ENCODE measurements around the gene SPECC1.
"Not testable (repeated sequence)": the region's sequence is repeated elsewhere in the genome, so short reads cannot be mapped to it uniquely, and the experiment has no call there.

SPECC1 gene, protein sequence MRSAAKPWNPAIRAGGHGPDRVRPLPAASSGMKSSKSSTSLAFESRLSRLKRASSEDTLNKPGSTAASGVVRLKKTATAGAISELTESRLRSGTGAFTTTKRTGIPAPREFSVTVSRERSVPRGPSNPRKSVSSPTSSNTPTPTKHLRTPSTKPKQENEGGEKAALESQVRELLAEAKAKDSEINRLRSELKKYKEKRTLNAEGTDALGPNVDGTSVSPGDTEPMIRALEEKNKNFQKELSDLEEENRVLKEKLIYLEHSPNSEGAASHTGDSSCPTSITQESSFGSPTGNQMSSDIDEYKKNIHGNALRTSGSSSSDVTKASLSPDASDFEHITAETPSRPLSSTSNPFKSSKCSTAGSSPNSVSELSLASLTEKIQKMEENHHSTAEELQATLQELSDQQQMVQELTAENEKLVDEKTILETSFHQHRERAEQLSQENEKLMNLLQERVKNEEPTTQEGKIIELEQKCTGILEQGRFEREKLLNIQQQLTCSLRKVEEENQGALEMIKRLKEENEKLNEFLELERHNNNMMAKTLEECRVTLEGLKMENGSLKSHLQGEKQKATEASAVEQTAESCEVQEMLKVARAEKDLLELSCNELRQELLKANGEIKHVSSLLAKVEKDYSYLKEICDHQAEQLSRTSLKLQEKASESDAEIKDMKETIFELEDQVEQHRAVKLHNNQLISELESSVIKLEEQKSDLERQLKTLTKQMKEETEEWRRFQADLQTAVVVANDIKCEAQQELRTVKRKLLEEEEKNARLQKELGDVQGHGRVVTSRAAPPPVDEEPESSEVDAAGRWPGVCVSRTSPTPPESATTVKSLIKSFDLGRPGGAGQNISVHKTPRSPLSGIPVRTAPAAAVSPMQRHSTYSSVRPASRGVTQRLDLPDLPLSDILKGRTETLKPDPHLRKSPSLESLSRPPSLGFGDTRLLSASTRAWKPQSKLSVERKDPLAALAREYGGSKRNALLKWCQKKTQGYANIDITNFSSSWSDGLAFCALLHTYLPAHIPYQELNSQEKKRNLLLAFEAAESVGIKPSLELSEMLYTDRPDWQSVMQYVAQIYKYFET

DNA sequence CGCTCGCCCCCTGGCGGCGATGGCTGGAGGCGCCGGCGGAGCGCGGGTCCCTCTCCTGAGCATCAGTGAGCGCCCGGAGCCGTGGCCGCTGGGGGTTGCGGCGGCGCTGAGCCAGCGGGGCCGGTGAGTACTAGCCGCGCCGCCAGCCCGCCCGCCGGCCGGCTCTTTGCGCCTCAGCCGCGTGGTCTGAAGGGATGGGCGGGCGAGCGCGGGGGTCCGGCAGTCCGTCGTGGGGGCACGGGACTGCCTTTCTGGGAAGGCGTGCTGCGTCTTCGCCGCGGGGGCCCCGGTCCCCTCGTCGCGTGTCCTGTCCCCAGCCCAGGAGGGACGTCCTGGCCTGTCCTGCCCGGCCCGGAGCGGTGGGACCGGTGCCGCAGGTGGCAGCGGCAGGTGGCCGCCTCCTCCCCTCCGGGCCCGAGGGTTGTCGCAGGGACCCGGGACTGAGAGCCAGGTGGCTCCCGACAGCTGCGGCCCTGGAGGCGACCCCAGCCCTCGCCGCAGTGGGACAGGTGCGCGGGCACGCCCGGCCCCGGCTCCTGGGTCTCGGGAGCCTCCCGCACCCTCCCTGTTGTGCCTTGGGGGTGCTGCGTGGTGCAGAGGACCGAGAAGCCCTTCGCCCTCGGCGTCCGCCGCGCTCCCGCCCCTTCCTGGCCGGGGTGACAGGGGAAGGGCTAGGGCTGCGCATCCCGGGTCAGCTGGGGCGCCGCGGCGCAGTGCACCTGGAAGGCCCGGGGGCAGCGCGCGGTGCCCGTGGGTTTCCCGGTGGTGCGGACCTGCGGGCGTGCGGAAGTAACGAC, at the start of gene SPECC1:
TSS of gene SPECC1 (plus strand) at position 58 of the 797 bp plus-strand sequence. CDS start 87,293 bp downstream, outside the sequence.
- H3K4me3 ChIP-seq (ENCODE audit: low read depth, low read length), result peak within 1 kb of the TSS; percentile 52
- TF ChIP-seq, protein P1, sequence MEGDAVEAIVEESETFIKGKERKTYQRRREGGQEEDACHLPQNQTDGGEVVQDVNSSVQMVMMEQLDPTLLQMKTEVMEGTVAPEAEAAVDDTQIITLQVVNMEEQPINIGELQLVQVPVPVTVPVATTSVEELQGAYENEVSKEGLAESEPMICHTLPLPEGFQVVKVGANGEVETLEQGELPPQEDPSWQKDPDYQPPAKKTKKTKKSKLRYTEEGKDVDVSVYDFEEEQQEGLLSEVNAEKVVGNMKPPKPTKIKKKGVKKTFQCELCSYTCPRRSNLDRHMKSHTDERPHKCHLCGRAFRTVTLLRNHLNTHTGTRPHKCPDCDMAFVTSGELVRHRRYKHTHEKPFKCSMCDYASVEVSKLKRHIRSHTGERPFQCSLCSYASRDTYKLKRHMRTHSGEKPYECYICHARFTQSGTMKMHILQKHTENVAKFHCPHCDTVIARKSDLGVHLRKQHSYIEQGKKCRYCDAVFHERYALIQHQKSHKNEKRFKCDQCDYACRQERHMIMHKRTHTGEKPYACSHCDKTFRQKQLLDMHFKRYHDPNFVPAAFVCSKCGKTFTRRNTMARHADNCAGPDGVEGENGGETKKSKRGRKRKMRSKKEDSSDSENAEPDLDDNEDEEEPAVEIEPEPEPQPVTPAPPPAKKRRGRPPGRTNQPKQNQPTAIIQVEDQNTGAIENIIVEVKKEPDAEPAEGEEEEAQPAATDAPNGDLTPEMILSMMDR (IDR thresholded peaks at IDR 0.05; ENCODE audit: low read depth, low read length, missing control alignments), result peak; percentile 93
- no peak for DNase-seq (ENCODE audit: low read depth)

DNA sequence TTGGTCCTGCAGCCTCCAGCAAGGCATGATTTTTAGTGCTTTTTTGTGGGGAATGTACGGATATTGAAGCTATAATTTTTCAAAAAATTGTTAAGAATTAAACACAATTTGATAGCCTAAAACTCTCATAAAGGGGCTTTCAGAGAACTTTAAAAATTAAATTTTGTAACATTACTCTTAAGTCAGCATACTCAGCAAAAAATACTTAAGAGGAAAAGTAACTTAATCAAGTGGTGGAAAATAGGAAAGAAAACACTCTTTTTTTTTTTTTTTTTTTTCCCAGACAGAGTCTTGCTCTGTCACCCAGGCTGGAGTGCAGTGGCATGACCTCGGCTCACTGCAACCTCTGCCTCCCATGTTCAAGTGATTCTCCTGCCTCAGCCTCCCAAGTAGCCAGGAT, 46.2 kb upstream of the SPECC1 start:
- DNase-seq (ENCODE audit: low read depth); H3K4me3 ChIP-seq (ENCODE audit: low read depth, low read length): not testable (repeated sequence)

DNA sequence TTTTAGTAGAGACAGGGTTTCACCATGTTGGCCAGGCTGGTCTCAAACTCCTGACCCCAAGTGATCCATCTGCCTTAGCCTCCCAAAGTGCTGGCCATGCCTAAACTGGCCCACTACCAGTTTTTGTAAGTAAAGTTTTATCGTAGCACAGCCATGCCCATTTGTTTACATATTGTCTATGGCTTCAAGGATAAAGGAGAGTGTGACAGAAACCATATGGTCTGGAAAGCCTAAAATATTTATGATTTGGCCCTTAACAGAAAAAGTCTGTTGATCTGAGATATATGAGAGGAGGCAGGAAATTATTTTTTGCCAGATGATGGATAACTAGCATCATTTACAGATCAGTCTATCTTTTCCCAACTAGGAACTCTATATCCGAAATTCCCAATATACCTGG, 36.0 kb upstream of the SPECC1 start:
- DNase-seq (ENCODE audit: low read depth), result no peak
- TF ChIP-seq, protein P1 (IDR thresholded peaks at IDR 0.05; ENCODE audit: low read depth, low read length, missing control alignments), result no peak
- H3K4me3 ChIP-seq (ENCODE audit: low read depth, low read length), result no peak overlapping the region

DNA sequence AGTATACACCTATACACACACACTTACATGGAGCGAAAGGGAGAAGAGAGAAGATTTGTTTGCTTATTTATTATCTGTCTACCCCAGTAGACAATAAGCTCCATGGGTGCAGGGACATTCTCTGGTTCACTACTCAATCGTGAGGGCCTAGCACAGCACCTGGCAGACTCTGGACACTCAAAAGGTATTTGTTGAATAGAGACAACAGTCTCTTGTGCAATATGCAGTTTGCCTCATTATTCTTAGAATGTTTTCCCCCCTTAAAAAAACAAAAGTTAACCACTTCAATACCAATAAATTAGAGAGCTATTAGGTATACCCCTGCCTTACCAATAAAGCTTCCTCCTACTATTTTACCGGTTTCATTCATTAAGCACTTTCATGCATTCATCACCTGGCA, 33.6 kb upstream of the SPECC1 start:
- TF ChIP-seq, protein P1 (IDR thresholded peaks at IDR 0.05; ENCODE audit: low read depth, low read length, missing control alignments), result no peak
- no peak for DNase-seq (ENCODE audit: low read depth)
- H3K4me3 ChIP-seq (ENCODE audit: low read depth, low read length), result no peak overlapping the region

DNA sequence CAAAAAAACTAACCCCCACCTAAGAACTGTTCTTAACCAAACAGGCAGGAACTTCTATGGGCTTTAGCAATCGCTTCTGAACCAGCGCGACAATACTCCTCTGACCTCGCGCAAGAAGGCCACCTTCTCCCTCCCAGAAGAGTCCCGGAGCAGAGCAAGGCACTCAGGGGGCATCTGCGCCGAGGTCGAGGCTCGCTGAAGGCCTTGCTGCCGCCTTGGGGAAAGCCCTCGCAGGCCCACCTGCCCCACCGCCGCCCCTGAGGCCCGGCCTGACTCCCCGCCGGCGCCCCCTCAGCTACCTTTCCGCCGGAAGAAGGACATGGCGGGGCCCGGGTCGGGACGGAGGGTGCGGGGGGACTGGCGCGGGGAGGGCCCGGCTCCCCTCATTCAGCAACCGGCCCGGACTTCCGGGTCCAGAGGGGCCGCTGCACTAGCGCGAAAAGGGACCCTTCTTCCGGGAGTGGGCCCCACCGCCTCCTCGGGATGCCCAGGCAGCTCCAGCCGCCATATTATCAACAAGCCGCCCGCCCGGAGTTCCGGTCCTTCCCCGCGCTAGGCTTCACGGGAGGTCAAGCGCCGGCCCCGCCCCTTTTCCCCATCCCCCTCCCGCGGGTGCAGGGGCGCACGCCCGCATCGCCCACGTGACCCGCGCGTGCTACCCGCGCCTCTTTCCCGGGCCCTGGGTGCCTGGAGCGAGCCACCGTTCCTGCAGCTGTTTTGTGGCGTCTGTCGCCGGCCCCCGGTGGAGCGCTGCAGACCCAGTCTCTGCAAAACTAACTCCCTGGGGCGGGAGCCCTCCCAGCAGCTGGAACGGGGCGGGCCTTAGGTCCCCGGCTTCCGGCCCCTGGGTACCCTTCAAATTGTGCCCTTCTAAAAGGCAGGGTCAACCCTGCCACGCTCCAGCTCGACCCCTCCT, 31.6 kb upstream of the SPECC1 start, which contains the start of gene AKAP10:
TSS of gene AKAP10 (minus strand) at position 536 of the 916 bp plus-strand sequence. CDS start at position 387, 149 bp downstream.
- TF ChIP-seq, protein P1 (IDR thresholded peaks at IDR 0.05; ENCODE audit: low read depth, low read length, missing control alignments), result no peak
- peak; percentile 69 for DNase-seq (ENCODE audit: low read depth)
- H3K4me3 ChIP-seq (ENCODE audit: low read depth, low read length), result peak within 1 kb of the TSS; percentile 85

DNA sequence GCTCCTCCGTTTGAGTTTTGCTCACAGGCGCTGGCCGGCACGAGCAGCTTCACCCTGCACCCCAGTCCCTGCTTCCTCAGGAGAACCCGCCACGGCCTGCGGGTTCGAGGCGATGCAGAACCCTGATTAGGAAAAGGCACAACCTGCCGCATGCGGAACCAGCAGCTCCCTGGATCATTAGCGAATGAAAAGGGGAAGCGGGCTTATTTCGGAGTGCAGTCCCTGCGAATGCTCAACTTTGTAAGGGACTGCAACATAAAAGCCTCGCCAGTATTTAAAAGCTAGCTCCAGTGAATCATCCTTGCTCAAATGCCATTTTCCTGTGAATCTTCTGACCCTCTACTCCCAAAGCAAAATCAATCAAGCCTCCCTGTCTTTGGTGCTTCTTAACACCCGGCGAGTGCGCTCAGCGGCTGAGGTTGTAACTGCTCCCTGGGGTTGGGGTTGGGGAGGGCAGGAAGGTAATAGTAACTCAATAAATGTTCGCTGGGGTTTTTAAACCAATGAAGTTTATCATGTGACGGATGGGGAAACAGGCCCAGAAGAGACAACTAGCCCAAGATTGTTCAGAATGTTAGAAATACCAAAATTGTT, 30.9 kb upstream of the SPECC1 start:
- H3K4me3 ChIP-seq (ENCODE audit: low read depth, low read length), result peak overlapping the region; percentile 85
- TF ChIP-seq, protein P1 (IDR thresholded peaks at IDR 0.05; ENCODE audit: low read depth, low read length, missing control alignments), result peak; percentile 24
- peak; percentile 43 for DNase-seq (ENCODE audit: low read depth)
